GM18870 (cell line): Measurements from ENCODE around the gene GPR4.
"Not testable (repeated sequence)": the region's sequence is repeated elsewhere in the genome, so short reads cannot be mapped to it uniquely, and the experiment has no call there.

Source experiments
- ATAC-seq: cut with Tn5 transposase; IDR thresholded peaks from one replicate; pipeline ENCODE4 v1.9.1; 2021; ENCODE audit warnings: moderate library complexity; ENCODE audit not compliant: unreplicated experiment

GPR4 gene

DNA sequence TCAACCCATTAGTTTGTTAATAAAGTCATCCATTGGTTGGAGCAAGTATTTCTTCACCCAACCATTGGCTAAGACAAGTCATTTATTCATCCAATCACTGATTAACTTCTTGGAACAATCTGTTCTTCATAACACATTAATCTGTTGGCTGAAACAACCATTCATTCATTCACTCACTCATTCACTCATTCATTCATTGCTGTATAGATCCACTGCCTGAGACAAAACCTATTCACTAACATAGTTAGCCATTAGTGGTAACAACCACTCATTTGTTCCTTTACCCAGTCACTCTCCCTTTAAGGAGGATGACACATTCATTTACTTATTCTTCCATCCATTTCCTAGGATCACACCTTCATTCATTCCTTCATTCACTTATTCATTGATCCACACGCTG is 22.0 kb upstream of the GPR4 start:
- no peak for ATAC-seq

- no peak for ATAC-seq
Observed at GRCh38 chr19:45621976-45622503, 20.0 kb upstream of the GPR4 start.

DNA sequence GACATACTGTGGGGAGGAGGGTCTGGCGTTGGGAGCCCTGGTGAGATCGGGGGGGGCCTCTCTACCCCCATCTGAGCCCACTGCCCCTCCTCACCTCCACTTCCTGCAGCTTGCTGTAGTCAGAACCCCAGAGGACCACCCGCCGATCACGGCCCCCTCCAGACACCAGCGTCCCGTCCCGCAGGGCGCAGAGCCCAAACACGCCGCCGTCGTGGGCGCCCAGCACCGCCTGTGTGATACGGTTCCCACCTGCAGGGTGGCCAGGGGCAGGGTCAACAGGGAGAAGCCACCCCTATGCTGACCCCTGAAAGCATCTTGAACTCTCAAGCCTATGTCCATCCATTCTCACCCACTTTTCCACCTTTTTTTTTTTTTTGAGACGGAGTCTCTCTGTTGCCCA is 19.4 kb upstream of the GPR4 start:
- ATAC-seq = no peak

- ATAC-seq = no peak
Observed at GRCh38 chr19:45616704-45617017, 14.6 kb upstream of the GPR4 start.

DNA sequence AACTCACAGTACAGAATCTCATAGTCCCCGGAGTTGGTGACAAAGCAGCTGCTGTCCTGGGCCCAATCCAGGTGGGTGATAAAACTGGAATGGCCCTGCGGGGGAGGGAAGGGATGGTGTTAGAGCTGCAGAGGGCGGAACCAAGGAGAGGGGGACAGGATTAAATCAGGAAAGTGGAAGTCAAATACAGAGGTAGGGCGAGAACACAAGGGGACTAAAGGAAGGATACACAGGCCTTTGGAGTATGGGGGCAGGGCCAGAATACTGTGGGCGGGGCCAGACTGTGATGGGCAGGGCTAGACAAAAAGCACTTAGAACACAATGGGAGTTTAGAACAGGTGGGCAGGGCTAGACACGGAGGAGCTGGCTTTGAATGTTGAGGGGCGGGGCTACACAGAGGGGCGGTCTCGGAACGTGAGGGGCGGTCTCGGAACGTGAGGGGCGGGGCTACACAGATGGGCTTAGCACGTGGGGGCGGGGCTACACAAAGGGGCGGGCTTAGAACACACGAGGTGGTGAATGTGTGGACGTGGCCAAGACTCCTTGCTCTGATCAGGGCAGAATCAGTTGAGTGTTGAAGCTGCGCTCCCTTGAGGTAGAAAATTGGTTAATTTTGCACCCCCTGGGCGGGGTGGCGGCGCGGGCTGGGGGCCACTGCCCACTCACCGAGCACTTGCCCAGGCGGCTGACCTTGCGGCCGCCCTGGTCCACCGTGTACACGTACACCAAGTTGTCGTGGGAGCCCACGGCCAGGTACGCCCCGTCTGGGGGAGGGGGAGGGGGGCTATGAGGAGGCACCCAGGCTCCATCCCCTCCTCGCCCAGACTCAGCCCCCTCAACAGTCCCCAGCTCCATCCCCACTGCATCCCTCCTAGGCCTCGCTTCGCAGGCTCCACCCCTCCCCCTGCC is 14.0 kb upstream of the GPR4 start:
- ATAC-seq = no peak

DNA sequence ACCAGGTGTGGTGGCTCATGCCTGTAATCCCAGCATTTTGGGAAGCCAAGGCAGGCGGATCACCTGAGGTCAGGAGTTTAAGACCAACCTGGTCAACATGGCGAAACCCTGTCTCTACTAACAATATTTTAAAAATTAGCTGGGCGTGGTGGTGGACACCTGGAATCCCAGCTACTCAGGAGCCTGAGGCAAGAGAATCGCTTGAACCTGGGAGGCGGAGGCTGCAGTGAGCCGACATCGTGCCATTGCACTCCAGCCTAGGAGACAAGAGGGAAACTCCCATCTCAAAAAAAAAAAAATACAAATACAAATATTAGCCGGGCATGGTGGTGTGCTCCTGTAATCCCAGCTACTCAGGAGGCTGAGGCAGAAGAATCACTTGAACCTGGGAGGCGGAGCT is 13.0 kb upstream of the GPR4 start:
- not testable (repeated sequence) for ATAC-seq

DNA sequence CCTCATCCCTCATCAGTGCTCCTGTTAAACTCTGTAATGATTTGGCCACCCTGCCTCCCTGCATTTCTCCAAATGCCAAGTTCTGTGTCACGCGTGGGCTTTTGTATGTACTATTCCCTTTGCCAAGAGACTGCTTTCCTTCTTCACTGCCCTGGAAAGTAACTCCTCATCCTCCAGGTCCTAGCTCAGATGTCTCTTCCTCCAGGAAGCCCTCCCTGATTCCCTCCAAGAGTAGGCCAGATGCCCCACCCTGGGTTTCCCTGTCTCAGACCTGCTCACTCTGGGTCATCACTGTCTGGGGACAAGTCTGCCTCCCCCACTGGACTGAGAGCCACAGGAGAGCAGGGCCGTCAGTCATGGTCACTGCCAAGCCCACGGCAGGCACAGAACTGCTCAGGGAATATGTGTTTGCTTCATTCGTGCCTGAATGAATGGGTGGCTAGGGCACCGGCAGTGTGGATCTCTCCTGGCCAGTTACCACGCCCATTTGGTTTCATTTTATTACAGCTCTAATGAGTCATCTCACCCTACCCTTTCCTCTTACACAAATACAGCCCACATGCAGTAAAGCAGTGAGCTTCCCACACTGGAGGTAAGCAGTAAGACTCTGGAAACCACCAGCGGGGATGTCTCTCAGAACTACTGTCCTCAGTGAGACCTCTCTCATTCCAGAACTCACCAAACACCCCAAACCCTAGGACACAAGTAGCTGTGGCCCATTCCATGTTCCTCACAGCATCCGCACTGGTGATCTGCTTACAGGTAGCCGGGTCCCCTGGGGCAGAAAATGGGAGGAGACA is 12.1 kb upstream of the GPR4 start:
- ATAC-seq = peak; percentile 60

- ATAC-seq = no peak
Observed at GRCh38 chr19:45608948-45609347, 6.9 kb upstream of the GPR4 start.

DNA sequence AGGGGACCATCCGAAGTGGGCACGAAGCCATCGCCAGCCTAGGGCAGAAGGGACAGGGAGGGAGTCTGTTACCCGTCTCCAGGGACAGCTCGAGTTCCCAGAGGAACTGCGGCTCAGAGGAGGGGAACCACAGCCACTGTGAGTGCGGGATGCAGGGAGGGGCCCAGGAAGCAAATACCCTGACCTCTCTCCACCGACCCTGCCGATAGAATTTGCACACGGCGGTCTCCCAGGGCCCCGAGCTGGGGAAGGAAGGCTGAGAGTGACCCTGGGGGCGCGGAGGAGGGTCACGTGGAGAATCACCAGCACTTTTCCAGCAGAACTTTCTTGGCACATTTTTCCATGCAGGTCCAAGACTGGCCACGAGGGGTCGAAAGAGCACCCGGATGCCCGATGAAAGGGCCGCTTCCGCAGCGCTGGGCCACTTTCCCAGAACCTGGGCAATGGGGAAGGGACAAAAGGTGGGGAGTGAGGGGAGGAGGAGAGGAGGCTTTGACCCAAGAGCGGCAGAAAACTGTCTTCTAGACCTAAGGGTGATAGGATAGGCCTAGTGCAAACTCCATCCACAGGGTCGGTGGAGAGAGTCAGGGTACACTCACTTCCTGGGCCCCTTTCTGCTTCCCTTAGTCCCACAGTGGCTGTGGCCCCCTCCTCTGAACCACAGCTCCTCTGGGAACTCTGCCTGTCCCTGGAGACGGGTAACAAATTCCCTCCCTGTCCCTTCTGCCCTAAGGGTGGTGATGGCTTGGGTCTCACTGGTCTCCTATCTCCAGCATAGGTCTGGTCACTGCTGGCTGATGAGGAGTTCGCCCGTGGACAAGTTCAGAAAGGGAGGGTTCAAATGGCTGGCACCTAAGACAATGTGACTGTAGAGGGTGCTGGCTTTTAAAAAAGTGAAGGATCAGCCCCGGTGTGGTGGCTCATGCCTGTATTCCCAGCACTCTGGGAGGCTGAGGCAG is 5.3 kb upstream of the GPR4 start:
- no peak for ATAC-seq

DNA sequence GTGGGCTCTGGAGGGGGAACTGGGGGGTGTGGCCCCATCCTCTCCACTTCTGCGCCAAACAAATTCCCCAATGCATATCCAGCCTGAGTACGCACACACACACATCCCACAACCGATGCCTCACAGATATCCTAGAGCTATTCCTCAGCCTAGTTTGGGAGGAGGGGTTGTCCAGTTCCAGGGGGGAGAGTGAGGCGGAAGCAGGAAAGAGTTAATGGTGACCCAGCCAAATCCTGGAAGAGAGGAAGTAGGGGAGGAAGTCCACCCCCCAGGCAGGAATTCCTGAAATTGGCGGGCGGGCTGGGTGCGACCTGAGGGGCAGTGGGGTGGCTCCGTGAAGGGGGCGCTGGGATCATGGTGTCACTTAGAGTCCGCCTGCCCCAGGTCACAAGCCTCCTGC is 897 bp downstream of the GPR4 start:
- ATAC-seq = no peak

DNA sequence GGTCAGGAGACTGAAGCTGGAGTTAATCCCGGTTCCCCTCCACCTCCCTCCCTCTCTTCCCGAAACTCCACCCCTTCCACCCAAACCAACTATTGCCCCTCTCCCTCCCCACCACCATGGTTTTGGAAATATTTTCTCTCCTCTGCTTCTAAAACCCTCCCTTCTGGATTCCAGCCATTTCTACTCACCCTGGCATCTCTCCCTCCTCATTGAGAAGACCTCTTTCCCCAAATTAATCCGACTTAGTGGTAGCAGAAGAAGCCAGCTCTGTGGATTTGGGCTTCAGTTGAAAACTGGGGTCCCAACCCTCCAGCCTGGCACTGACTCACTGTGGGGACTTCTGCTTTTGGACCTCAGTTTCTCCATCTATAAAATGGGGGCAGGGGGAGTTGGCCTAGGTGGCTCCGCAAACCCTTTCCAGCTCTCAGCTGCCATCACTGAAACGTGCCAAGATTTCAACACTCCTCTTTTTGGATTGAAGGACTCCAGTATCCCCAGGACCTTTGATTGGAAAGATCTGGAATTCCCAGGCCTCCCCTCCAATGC is 1.6 kb downstream of the GPR4 start:
- ATAC-seq = no peak

GRCh38 chr19:45599286-45599685 is 2.7 kb downstream of the GPR4 start:
- ATAC-seq = no peak

DNA sequence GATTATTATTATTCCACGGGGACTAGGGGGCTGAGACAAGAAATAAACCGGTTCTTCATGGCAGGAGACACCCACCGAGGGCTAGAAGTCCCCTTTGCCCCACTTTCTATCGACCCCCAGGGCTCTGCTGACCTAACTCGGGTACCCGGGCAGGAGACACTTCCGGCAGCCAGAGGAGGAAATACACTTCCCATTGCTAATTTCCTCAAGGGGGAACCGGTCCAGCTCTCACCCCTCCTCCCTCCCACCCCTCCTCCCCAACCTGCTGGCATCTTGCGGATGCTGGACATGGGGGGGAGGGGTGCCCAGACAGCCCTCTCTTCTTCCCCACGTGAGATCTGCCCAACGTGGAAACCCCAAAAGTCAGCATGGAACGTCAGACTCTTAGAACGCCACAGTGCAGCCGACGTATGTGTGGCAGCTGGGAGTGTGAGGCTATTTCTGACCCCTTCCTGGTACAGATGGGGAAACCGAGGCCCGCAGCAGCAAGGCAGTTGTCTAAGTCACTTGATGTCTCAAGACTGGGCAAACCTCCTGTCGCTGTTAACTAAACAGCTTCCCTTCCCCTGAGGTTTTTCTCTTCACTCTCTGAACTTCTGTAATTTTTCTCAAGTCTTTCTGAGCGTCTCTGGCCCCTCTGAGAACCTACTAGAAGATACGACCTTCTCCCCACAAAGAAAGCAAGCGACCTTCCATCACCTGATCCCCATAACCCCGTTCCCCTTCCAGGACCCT is 3.6 kb downstream of the GPR4 start:
- ATAC-seq = no peak

- ATAC-seq = no peak
Observed at GRCh38 chr19:45597425-45598111, 4.4 kb downstream of the GPR4 start.

GRCh38 chr19:45595814-45596213 is 6.2 kb downstream of the GPR4 start:
- ATAC-seq = no peak

DNA sequence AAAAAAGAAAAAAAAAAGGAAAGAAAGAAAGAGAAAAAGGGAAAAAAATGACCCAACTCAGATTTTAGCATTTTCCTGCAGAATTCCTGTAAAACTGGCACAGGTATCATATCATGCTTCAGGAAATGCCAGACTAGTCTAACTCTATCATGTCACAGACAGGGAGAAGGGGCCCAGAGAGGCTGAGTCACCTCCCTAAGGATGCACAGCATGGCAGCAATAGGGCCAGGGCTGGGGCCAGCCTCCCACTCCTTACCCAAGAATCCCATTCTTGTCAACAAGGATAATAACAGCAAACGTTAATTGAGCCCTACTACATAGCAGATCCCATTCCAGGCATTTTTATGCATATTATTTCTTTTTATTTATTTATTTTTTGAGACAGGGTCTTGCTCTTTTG is 8.5 kb downstream of the GPR4 start:
- no peak for ATAC-seq

DNA sequence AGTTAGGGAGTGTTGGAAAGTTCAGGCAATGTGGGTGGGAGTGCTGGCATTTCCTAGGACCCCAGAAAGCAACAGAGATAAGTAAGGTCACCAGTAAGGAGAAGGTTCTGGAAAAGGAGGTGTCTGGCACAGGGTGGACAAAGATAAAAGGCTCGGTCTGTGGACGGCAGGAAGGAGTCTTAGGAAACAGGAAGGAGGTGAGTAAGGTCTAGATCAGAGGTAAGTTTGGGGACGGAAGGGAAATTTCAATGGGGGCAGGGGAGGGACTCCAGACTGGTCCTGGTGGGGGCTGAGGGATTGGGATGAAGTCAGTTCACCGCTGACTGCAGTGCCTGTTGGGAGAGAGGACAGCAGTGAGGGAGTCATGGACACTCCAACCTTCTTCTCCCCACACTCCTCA is 9.6 kb downstream of the GPR4 start:
- no peak for ATAC-seq

DNA sequence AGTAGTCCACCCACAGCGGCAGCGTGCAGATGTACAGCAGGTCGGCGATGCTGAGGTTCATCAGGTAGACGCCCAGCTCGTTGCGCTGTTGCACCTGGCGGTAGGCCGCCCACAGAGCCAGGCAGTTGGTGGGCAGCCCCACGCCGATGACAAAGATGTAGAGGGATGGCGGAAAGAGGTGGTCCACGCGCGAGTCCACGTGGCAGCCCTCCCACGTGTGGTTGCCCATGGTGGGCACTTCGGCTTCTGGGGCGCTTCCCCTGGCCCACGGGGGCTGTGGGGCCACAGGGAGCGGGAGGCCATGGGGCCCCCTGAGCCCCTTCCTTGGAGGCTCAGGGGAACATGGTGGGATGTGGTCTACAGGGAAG is 10.4 kb downstream of the GPR4 start:
- ATAC-seq = no peak

DNA sequence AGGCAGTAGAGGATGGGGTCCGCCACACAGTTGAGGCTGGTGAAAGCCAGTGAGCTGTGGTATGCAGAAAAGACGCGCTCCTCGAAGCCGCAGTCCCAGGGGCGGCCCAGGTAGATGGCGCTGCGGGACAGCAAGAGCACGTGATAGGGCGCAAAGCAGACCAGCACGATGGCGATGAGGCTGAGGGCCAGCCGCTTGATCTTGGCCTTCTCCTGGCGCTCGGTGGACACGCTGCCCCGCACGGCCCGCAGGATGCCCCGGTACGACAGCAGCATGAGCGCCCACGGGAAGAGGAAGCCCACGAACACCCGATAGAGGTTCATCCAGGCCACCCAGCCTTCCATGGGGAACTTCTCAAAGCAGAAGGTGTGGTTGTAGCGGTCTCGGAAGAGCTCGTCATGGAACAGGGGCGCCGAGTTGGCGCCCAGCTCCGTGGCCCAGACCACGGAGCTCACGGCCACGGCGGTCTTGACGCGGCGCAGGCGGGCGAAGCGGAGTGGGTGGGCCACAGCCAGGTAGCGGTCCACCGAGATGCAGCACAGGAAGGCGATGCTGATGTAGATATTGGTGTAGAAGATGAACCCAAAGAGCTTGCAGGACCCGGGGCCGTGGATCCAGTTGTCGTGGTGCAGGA is 10.9 kb downstream of the GPR4 start:
- no peak for ATAC-seq
